Heart right ventricle (tissue), 16 donors: ENCODE measurements around the gene ENPP7. TPM values are rescaled to one million over a fixed set of nuclear protein-coding genes. Genes with fewer than 3 reads are reported as not detected.

Experiments used
- ATAC-seq, 8 donors: fragments of 200-7000 bp; cut with Tn5 transposase; one replicate each; pipeline ENCODE4 v1.9.1; 2020; ENCODE audit warnings: mild to moderate bottlenecking in 8 of 8, moderate library complexity in 8 of 8, moderate number of reproducible peaks in 1 of 8
- DNase-seq, 2 donors: peaks; one replicate each; pipeline ENCODE4 v3.0.0-alpha.2; 2020
- H3K27ac ChIP-seq, 10 donors: fragments of 200-600 bp; sonication (generic) in 2 of 10; one replicate each; pipeline versions ENCODE4 v1.5.0 to v1.8.0; 2020 to 2022; ENCODE audit warnings: mild to moderate bottlenecking in 3 of 10
- H3K27me3 ChIP-seq, 7 donors: fragments of 200-600 bp; one replicate each; pipeline ENCODE4 v1.8.0; 2021 to 2022; ENCODE audit warnings: mild to moderate bottlenecking in 2 of 7
- H3K36me3 ChIP-seq, 9 donors: fragments of 200-600 bp; sonication (generic) in 1 of 9; one replicate each; pipeline versions ENCODE4 v1.5.0 to v1.8.0; 2020 to 2022; ENCODE audit warnings: mild to moderate bottlenecking in 2 of 9
- H3K4me1 ChIP-seq, 9 donors: fragments of 200-600 bp; sonication (generic) in 1 of 9; one replicate each; pipeline versions ENCODE4 v1.5.0 to v1.8.0; 2020 to 2022; ENCODE audit warnings: mild to moderate bottlenecking in 4 of 9
- H3K4me3 ChIP-seq, 10 donors: fragments of 200-600 bp; sonication (generic) in 2 of 10; one replicate each; pipeline versions ENCODE4 v1.5.0 to v1.8.0; 2020 to 2022; ENCODE audit warnings: mild to moderate bottlenecking in 7 of 10, moderate library complexity in 2 of 10
- H3K9me3 ChIP-seq, 11 donors: fragments of 200-600 bp in 10 of 11; sonication (generic) in 2 of 11; one replicate each; pipeline versions ENCODE4 v1.5.0 to v1.8.0; 2013 to 2022; ENCODE audit warnings: mild to moderate bottlenecking in 2 of 11, control low read depth in 1 of 11, moderate library complexity in 1 of 11
- CTCF ChIP-seq, 9 donors: fragments of 200-600 bp; sonication (generic) in 2 of 9; IDR thresholded peaks; one replicate each; pipeline versions ENCODE4 v1.5.0 to v1.8.0; 2021 to 2022; ENCODE audit warnings: antibody characterized with exemption in 9 of 9, mild to moderate bottlenecking in 5 of 9, moderate library complexity in 1 of 9
- WGBS, 2 donors: extraction: QIAGEN DNeasy Blood & Tissue Kit; methylation state at CpG; one replicate each; pipeline ENCODE4 v1.1.7; 2013; ENCODE audit warnings: inconsistent platforms in 1 of 2; 5-methylcytosine and 5-hydroxymethylcytosine counted together
- intact Hi-C, 10 donors: fragments of 100-400 bp; cut with DNase I; formaldehyde crosslinking; loops; one replicate each; pipeline versions ENCODE4 v1.11.1 to v1.14.2; 2022
- polyA plus RNA-seq, 2 donors: library from polyadenylated mRNA; stranded (reverse); fragments of 200-250 nt; gene quantifications; one replicate each; pipeline ENCODE4 v1.2.3, GENCODE V29; 2013
- total RNA-seq, 10 donors: library from RNA; stranded (reverse); fragmentation: NEBNext Ultra II Directional in 3 of 10; extraction: Animal tissue kit (Norgen Biotek cat#: 25700) in 3 of 10; gene quantifications; one replicate each; pipeline versions ENCODE4 v1.2.1 to v1.2.4, GENCODE V29; 2021 to 2023
- donor health status: Arrhythmogenic right ventricular cardiomyopathy.
- donor health status: ischemic (EF 13 %, LVEDD 7.1; RV severe dilation, severe dysfunction).
- donor health status: healthy with polysubstance abuse.
- donor health status: DM: no; HTN: yes; CAD: no.
- donor health status: DM: no; HTN: no; CAD: no.
- donor health status: ischemic (EF 25% LVEDD 6.9; RV normal size, moderate dysfunction).
- donor health status: ischemic (EF 25% LVEDD 5.7; RV mildly dilated, moderate dysfunction).
- donor health status: healthy.
- donor health status: DM: yes; HTN: yes; CAD: no.
- donor health status: Ischemic cardiomyopathy.
- donor health status: ischemic (EF 35%, LVEDD 5.7; RV mildly dilated, moderate dysfunction).
- donor health status: nonischemic (EF 11% LVEDD 7.7; RV severe dilation, severe dysfunction).
- donor health status: DM: yes; HTN: yes; CAD: no.
- donor health status: PGD.
- donor health status: ischemic (EF 29% LVEDD 5.4; RV normal size, mild dysfunction).
- donor health status: nonischemic (EF 23%, LVEDD 6.1; RV moderate dilation, normal function).

ENPP7 gene
- total and polyA plus RNA-seq, 12 donors: not detected

GRCh38 chr17:79704691-79705090 is 26.1 kb upstream of the ENPP7 start:
- Histone ChIP-seq H3K4me1 (peaks cover 0 to 5% (median 0%) of the 10 kb centered on the region in 9 donors), H3K36me3 (no peaks in the 10 kb centered on the region), H3K27ac (no peak overlapping the region), H3K9me3 (no peaks in the 10 kb centered on the region), H3K27me3 (peaks cover 0 to 73% (median 37%) of the 10 kb centered on the region in 7 donors), H3K4me3 (no peak overlapping the region)
- WGBS, 2 donors: 79 to 82% methylated on average over 9 of the region's 9 CpGs
- no peak for DNase-seq
- TF ChIP-seq CTCF (IDR thresholded peaks at IDR 0.05): no peak
- intact Hi-C loops: loop anchor here in 9 of 10 donors (5.0 to 10.0 kb wide), 8 partner anchors 290 to 620 kb away; no protein-coding TSS in a partner anchor
- no peak for ATAC-seq

- no peaks in the 10 kb centered on the region for H3K9me3 ChIP-seq
- intact Hi-C loops: loop anchor here in 8 of 10 donors (5.0 to 10.0 kb wide), 8 partner anchors 291 to 621 kb away; no protein-coding TSS in a partner anchor
- TF ChIP-seq CTCF (IDR thresholded peaks at IDR 0.05): no peak
- peaks cover 0 to 5% (median 0%) of the 10 kb centered on the region in 9 donors for H3K4me1 ChIP-seq
- H3K27me3 ChIP-seq: peaks cover 0 to 66% (median 34%) of the 10 kb centered on the region in 7 donors
- H3K4me3 ChIP-seq: no peak overlapping the region
- DNase-seq (no peak), ATAC-seq (no peak)
- WGBS, 2 donors: 74 to 76% methylated on average over 20 of the region's 20 CpGs
- no peaks in the 10 kb centered on the region for H3K36me3 ChIP-seq
- H3K27ac ChIP-seq: no peak overlapping the region
Observed at GRCh38 chr17:79705674-79706073, 25.1 kb upstream of the ENPP7 start.

- no peak for TF ChIP-seq CTCF (IDR thresholded peaks at IDR 0.05)
- Histone ChIP-seq H3K27me3 (peaks cover 0 to 58% (median 28%) of the 10 kb centered on the region in 7 donors), H3K4me3 (no peak overlapping the region), H3K4me1 (peaks cover 0 to 5% (median 0%) of the 10 kb centered on the region in 9 donors), H3K9me3 (no peaks in the 10 kb centered on the region), H3K27ac (no peak overlapping the region), H3K36me3 (no peaks in the 10 kb centered on the region)
- ATAC-seq (peak in 4 of 8 donors; percentile 19 to 53 (median 37)), DNase-seq (no peak)
- 68 to 80% methylated on average over 20 to 25 of the region's 25 CpGs for WGBS, 2 donors
- intact Hi-C loops: loop anchor here in 8 of 10 donors (5.0 to 10.0 kb wide), 8 partner anchors 292 to 622 kb away; no protein-coding TSS in a partner anchor
Observed at GRCh38 chr17:79706931-79707850, 23.6 kb upstream of the ENPP7 start.
